Measurements from ENCODE around the gene ZSCAN20. TPM values are rescaled to one million over a fixed set of nuclear protein-coding genes. Genes with fewer than 3 reads are reported as not detected.
A peak's percentile ranks its signal among the peaks of the same experiment; 100 is the strongest.

The ZSCAN20 gene
- polyA plus RNA-seq, 1 donor (not counting 4 experiments of a cell fraction or from before 2014, with no cell fraction given) = 3.1 TPM

GRCh38 chr1:33430692-33431593, 41.5 kb upstream of the ZSCAN20 start, which contains the start of gene PHC2:
PHC2 (minus strand) TSS chr1:33431095; CDS start chr1:33375539, 55,556 bp downstream.
- Histone ChIP-seq H3K27ac (ENCODE audit: control insufficient read depth, insufficient read depth, low read length) (peak within 1 kb of the TSS; percentile 41), H3K4me1 (ENCODE audit: control insufficient read depth, extremely low read depth, insufficient read depth, low read length) (peaks cover 69% of the 10 kb centered on the region)
- peak; percentile 9 for FAIRE-seq

GRCh38 chr1:33433509-33434362, 38.7 kb upstream of the ZSCAN20 start:
- no peak overlapping the region for H3K9ac ChIP-seq (ENCODE audit: control insufficient read depth, extremely low read depth, insufficient read depth, low read length)
- peak overlapping the region; percentile 69 for H3K4me2 ChIP-seq (ENCODE audit: control insufficient read depth, extremely low read depth, insufficient read depth, low read depth, low read length)
- dilution Hi-C loops (cut with MboI; ENCODE audit: extremely low pct_ligation_motif_present, low sequenced_read_pairs) = no loop called here
- H3K9me1 ChIP-seq (ENCODE audit: control insufficient read depth, extremely low read depth, insufficient read depth, low read length) = no peaks in the 10 kb centered on the region
- no peak overlapping the region for H3K4me3 ChIP-seq (ENCODE audit: control insufficient read depth in 2 of 3, extremely low read depth in 1 of 3, insufficient read depth in 2 of 3, low read depth in 1 of 3, low read length in 3 of 3)
- no peaks in the 10 kb centered on the region for H3K27me3 ChIP-seq (ENCODE audit: control insufficient read depth, extremely low read depth, insufficient read depth, low read length)
- peaks cover 48% of the 10 kb centered on the region for H3K4me1 ChIP-seq (ENCODE audit: control insufficient read depth, extremely low read depth, insufficient read depth, low read length)
- FAIRE-seq (peak; percentile 99), DNase-seq (ENCODE audit: low read depth, low spot score) (peak; percentile 97)
- no peak overlapping the region for H2AFZ ChIP-seq (ENCODE audit: control insufficient read depth, low read length)
- no peaks in the 10 kb centered on the region for H3K36me3 ChIP-seq (ENCODE audit: control insufficient read depth in 2 of 2, extremely low read depth in 1 of 2, insufficient read depth in 2 of 2, low read length in 2 of 2)
- TF ChIP-seq EZH2 (IDR thresholded peaks at IDR 0.05; ENCODE audit: low read length) = no peak
- TF ChIP-seq, protein P1, sequence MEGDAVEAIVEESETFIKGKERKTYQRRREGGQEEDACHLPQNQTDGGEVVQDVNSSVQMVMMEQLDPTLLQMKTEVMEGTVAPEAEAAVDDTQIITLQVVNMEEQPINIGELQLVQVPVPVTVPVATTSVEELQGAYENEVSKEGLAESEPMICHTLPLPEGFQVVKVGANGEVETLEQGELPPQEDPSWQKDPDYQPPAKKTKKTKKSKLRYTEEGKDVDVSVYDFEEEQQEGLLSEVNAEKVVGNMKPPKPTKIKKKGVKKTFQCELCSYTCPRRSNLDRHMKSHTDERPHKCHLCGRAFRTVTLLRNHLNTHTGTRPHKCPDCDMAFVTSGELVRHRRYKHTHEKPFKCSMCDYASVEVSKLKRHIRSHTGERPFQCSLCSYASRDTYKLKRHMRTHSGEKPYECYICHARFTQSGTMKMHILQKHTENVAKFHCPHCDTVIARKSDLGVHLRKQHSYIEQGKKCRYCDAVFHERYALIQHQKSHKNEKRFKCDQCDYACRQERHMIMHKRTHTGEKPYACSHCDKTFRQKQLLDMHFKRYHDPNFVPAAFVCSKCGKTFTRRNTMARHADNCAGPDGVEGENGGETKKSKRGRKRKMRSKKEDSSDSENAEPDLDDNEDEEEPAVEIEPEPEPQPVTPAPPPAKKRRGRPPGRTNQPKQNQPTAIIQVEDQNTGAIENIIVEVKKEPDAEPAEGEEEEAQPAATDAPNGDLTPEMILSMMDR (optimal IDR thresholded peaks at IDR 0.05 in 1 of 3, IDR thresholded peaks at IDR 0.05 in 1 of 3, conservative IDR thresholded peaks at IDR 0.05 in 1 of 3; ENCODE audit: extremely low read depth in 1 of 3, insufficient read depth in 2 of 3, low read length in 3 of 3) = no peak
- no peaks in the 10 kb centered on the region for H3K9me3 ChIP-seq (ENCODE audit: control insufficient read depth, low read depth, low read length)
- H3K79me2 ChIP-seq (ENCODE audit: control insufficient read depth, insufficient read depth, low read length) = peaks cover 18% of the 10 kb centered on the region
- H3K27ac ChIP-seq (ENCODE audit: control insufficient read depth, insufficient read depth, low read length) = peak overlapping the region; percentile 72
- no peaks in the 10 kb centered on the region for H4K20me1 ChIP-seq (ENCODE audit: control insufficient read depth, extremely low read depth, insufficient read depth, low read length)

More at GRCh38 chr1:33430692-33431593, 41.5 kb upstream of the ZSCAN20 start, which contains the start of gene PHC2:
- Histone ChIP-seq H3K9me1 (ENCODE audit: control insufficient read depth, extremely low read depth, insufficient read depth, low read length) (no peaks in the 10 kb centered on the region), H3K36me3 (ENCODE audit: control insufficient read depth in 2 of 2, extremely low read depth in 1 of 2, insufficient read depth in 2 of 2, low read length in 2 of 2) (peaks cover 0 to 10% of the 10 kb centered on the region in 2 experiments), H3K4me3 (ENCODE audit: control insufficient read depth in 2 of 3, extremely low read depth in 1 of 3, insufficient read depth in 2 of 3, low read depth in 1 of 3, low read length in 3 of 3) (peak within 1 kb of the TSS; percentile 68 to 83 (median 73)), H3K27me3 (ENCODE audit: control insufficient read depth, extremely low read depth, insufficient read depth, low read length) (no peaks in the 10 kb centered on the region), H3K4me2 (ENCODE audit: control insufficient read depth, extremely low read depth, insufficient read depth, low read depth, low read length) (peak within 1 kb of the TSS; percentile 88), H4K20me1 (ENCODE audit: control insufficient read depth, extremely low read depth, insufficient read depth, low read length) (no peaks in the 10 kb centered on the region), H2AFZ (ENCODE audit: control insufficient read depth, low read length) (no peak within 1 kb of the TSS), H3K9ac (ENCODE audit: control insufficient read depth, extremely low read depth, insufficient read depth, low read length) (peak within 1 kb of the TSS; percentile 73), H3K79me2 (ENCODE audit: control insufficient read depth, insufficient read depth, low read length) (peaks cover 46% of the 10 kb centered on the region), H3K9me3 (ENCODE audit: control insufficient read depth, low read depth, low read length) (no peaks in the 10 kb centered on the region)
- TF ChIP-seq EZH2 (IDR thresholded peaks at IDR 0.05; ENCODE audit: low read length) = no peak
- TF ChIP-seq, protein P1 (optimal IDR thresholded peaks at IDR 0.05 in 1 of 3, IDR thresholded peaks at IDR 0.05 in 1 of 3, conservative IDR thresholded peaks at IDR 0.05 in 1 of 3; ENCODE audit: extremely low read depth in 1 of 3, insufficient read depth in 2 of 3, low read length in 3 of 3) = peak in 2 of 3 experiments; percentile 12 to 38
- DNase-seq (ENCODE audit: low read depth, low spot score) = peak; percentile 79
- dilution Hi-C loops (cut with MboI; ENCODE audit: extremely low pct_ligation_motif_present, low sequenced_read_pairs) = no loop called here

All from keratinocyte (primary cell).